NCI-H187 (cell line): Measurements from ENCODE around the gene CHST11.

ENCODE experiments used
- DNase-seq, 2 experiments: peaks; one replicate each; lab custom pipeline; 2025; lab: John Stamatoyannopoulos, UW

CHST11 gene

GRCh38 chr12:104504146-104504545 lies 47.4 kb downstream of the CHST11 start:
- no peak for DNase-seq

GRCh38 chr12:104505095-104505818 lies 48.5 kb downstream of the CHST11 start:
- peak in 1 of 2 experiments; percentile 38 for DNase-seq

- peak; percentile 92 to 94 for DNase-seq
Observed at GRCh38 chr12:104506676-104507401, 50.1 kb downstream of the CHST11 start.

GRCh38 chr12:104507672-104508071 lies 50.9 kb downstream of the CHST11 start:
- peak; percentile 62 to 66 for DNase-seq

- DNase-seq, result no peak
Observed at GRCh38 chr12:104508752-104509446, 52.2 kb downstream of the CHST11 start.

- DNase-seq, result no peak
Observed at GRCh38 chr12:104510145-104510872, 53.6 kb downstream of the CHST11 start.

- DNase-seq, result no peak
Observed at GRCh38 chr12:104510873-104511440, 54.2 kb downstream of the CHST11 start.

GRCh38 chr12:104513681-104514080 lies 56.9 kb downstream of the CHST11 start:
- no peak for DNase-seq

GRCh38 chr12:104514092-104514810 lies 57.5 kb downstream of the CHST11 start:
- no peak for DNase-seq

GRCh38 chr12:104515899-104516298 lies 59.2 kb downstream of the CHST11 start:
- no peak for DNase-seq

GRCh38 chr12:104516821-104517220 lies 60.1 kb downstream of the CHST11 start:
- peak; percentile 73 to 83 for DNase-seq

- DNase-seq, result no peak
Observed at GRCh38 chr12:104517880-104518279, 61.1 kb downstream of the CHST11 start.

- no peak for DNase-seq
Observed at GRCh38 chr12:104519190-104520019, 62.7 kb downstream of the CHST11 start.

GRCh38 chr12:104520242-104520900 lies 63.6 kb downstream of the CHST11 start:
- peak in 1 of 2 experiments; percentile 51 for DNase-seq

GRCh38 chr12:104521731-104522130 lies 65.0 kb downstream of the CHST11 start:
- no peak for DNase-seq

- no peak for DNase-seq
Observed at GRCh38 chr12:104522985-104523722, 66.4 kb downstream of the CHST11 start.

- no peak for DNase-seq
Observed at GRCh38 chr12:104524034-104524832, 67.5 kb downstream of the CHST11 start.

GRCh38 chr12:104526320-104526719 lies 69.6 kb downstream of the CHST11 start:
- DNase-seq, result no peak
